GM23338 (cell line): Measurements from ENCODE around the gene ZNF568. TPM values are rescaled to one million over a fixed set of nuclear protein-coding genes. Genes with fewer than 3 reads are reported as not detected.

Experiments used
- ATAC-seq: fragments of 200-7000 bp; cut with Tn5 transposase; 3 replicates; pipeline ENCODE4 v1.9.1; 2020
- DNase-seq: peaks from one replicate; pipeline ENCODE4 v3.0.0-alpha.2; 2015; ENCODE audit warnings: low spot score
- H2AFZ ChIP-seq: fragments of 200-600 bp; sonication (generic); 2 replicates; pipeline ENCODE4 v1.8.0; 2016; ENCODE audit warnings: antibody characterized with exemption, mild to moderate bottlenecking, moderate library complexity
- H3F3A ChIP-seq: fragments of 200-600 bp; sonication (generic); replicated peaks from 2 replicates; pipeline ENCODE4 v1.8.0; 2017; ENCODE audit warnings: antibody characterized with exemption, mixed run types, low read depth
- H3K27ac ChIP-seq: fragments of 200-600 bp; sonication (generic); 2 replicates; pipeline ENCODE4 v1.6.1; 2016; ENCODE audit warnings: low read depth
- H3K27me3 ChIP-seq: fragments of 200-600 bp; sonication (generic); 2 replicates; pipeline ENCODE4 v1.8.0; 2016; ENCODE audit warnings: mild to moderate bottlenecking, mixed run types, moderate library complexity; ENCODE audit not compliant: insufficient read depth
- H3K36me3 ChIP-seq: fragments of 200-600 bp; sonication (generic); 2 replicates; pipeline ENCODE4 v1.8.0; 2016; ENCODE audit warnings: mild to moderate bottlenecking; ENCODE audit not compliant: insufficient read depth
- H3K4me1 ChIP-seq: fragments of 200-600 bp; sonication (generic); 2 replicates; pipeline ENCODE4 v1.8.0; 2016; ENCODE audit warnings: mild to moderate bottlenecking, moderate library complexity; ENCODE audit not compliant: insufficient read depth
- H3K4me2 ChIP-seq: fragments of 200-600 bp; sonication (generic); 2 replicates; pipeline ENCODE4 v1.7.1; 2017; ENCODE audit warnings: mixed run types
- H3K4me3 ChIP-seq: fragments of 200-600 bp; sonication (generic); 2 replicates; pipeline ENCODE4 v1.6.1; 2016; ENCODE audit warnings: mixed run types
- H3K79me2 ChIP-seq: fragments of 200-600 bp; sonication (generic); replicated peaks from 2 replicates; pipeline ENCODE4 v1.8.0; 2017; ENCODE audit warnings: mild to moderate bottlenecking; ENCODE audit not compliant: insufficient read depth
- H3K9me2 ChIP-seq: fragments of 200-600 bp; sonication (generic); 2 replicates; pipeline ENCODE4 v1.8.0; 2017; ENCODE audit not compliant: insufficient read depth
- H4K20me1 ChIP-seq: fragments of 200-600 bp; sonication (generic); replicated peaks from 2 replicates; pipeline ENCODE4 v1.8.0; 2017; ENCODE audit warnings: mild to moderate bottlenecking; ENCODE audit not compliant: insufficient read depth
- H3K27ac Mint-ChIP-seq: 2 replicates; pipeline ENCODE4 v1.8.0; 2020; ENCODE audit warnings: inconsistent platforms, mild to moderate bottlenecking, moderate library complexity, mixed read lengths
- H3K27me3 Mint-ChIP-seq: 3 replicates; pipeline ENCODE4 v1.8.0; 2022; ENCODE audit warnings: low read depth, mild to moderate bottlenecking, moderate library complexity, mixed read lengths, inconsistent platforms; ENCODE audit not compliant: insufficient read depth, poor library complexity
- H3K36me3 Mint-ChIP-seq: 3 replicates; pipeline ENCODE4 v1.8.0; 2021; ENCODE audit warnings: low read depth, mild to moderate bottlenecking, inconsistent platforms, moderate library complexity, mixed read lengths
- H3K4me1 Mint-ChIP-seq: 3 replicates; pipeline ENCODE4 v1.8.0; 2020; ENCODE audit warnings: mild to moderate bottlenecking, inconsistent platforms, mixed read lengths
- H3K4me3 Mint-ChIP-seq: 3 replicates; pipeline ENCODE4 v1.8.0; 2021; ENCODE audit warnings: moderate library complexity, mild to moderate bottlenecking, inconsistent platforms, mixed read lengths
- H3K9me3 Mint-ChIP-seq: 3 replicates; pipeline ENCODE4 v1.8.0; 2020; ENCODE audit warnings: moderate library complexity, mild to moderate bottlenecking, inconsistent platforms, mixed read lengths
- CREB1 ChIP-seq: fragments of 250-450 bp; sonication (Bioruptor Pico); IDR thresholded peaks from 2 replicates; pipeline ENCODE4 v1.5.0; 2020; ENCODE audit warnings: low read depth, mild to moderate bottlenecking, moderate library complexity
- CTCF ChIP-seq, 2 experiments: fragments of 200-600 bp in 1 of 2; sonication (generic) in 1 of 2; conservative IDR thresholded peaks; 2 replicates each; pipeline versions ENCODE4 v1.5.1 to v1.6.1; 2016 to 2017; ENCODE audit warnings: antibody characterized with exemption in 2 of 2, low read depth in 2 of 2, mild to moderate bottlenecking in 2 of 2, moderate library complexity in 1 of 2
- ETS1 ChIP-seq: IDR thresholded peaks from 2 replicates; pipeline ENCODE4 v1.6.1; 2016; ENCODE audit warnings: antibody characterized with exemption
- EZH2 ChIP-seq: fragments of 200-600 bp; sonication (generic); IDR thresholded peaks from one replicate; pipeline ENCODE4 v1.8.0; 2017; ENCODE audit warnings: antibody characterized with exemption, mild to moderate bottlenecking, low read depth; ENCODE audit not compliant: unreplicated experiment
- EZH2phosphoT487 ChIP-seq: fragments of 200-600 bp; sonication (generic); IDR thresholded peaks from one replicate; pipeline ENCODE4 v1.8.1; 2018; ENCODE audit warnings: antibody characterized with exemption; ENCODE audit not compliant: unreplicated experiment
- JUNB ChIP-seq: IDR thresholded peaks from one replicate; pipeline ENCODE4 v1.6.1; 2016; ENCODE audit warnings: antibody characterized with exemption; ENCODE audit not compliant: unreplicated experiment
- NANOG ChIP-seq: IDR thresholded peaks from 2 replicates; pipeline ENCODE4 v1.6.1; 2016; ENCODE audit warnings: antibody characterized with exemption, borderline replicate concordance
- POLR2AphosphoS5 ChIP-seq: IDR thresholded peaks from 2 replicates; pipeline ENCODE4 v1.6.1; 2016; ENCODE audit warnings: antibody characterized with exemption, low read depth
- STAT1 ChIP-seq: IDR thresholded peaks from one replicate; pipeline ENCODE4 v1.6.1; 2016; ENCODE audit warnings: antibody characterized with exemption; ENCODE audit not compliant: unreplicated experiment
- ZNF114 ChIP-seq: fragments of 250-450 bp; sonication (Bioruptor Pico); IDR thresholded peaks from 2 replicates; pipeline ENCODE4 v1.5.0; 2020; ENCODE audit warnings: mild to moderate bottlenecking, moderate library complexity
- ZNF331 ChIP-seq: fragments of 250-450 bp; sonication (Bioruptor Pico); IDR thresholded peaks from 2 replicates; pipeline ENCODE4 v1.5.0; 2020; ENCODE audit warnings: low read depth, mild to moderate bottlenecking, moderate library complexity
- polyA plus RNA-seq: library from polyadenylated mRNA; unstranded; fragments of >200 nt; fragmentation: Nextera tagmentation; extraction: Ambion mirVana; gene quantifications from 2 replicates; pipeline ENCODE4 v1.2.1, GENCODE V29; 2016
- total RNA-seq: library from RNA; depleted of rRNA; stranded (reverse); fragments of >200 nt; shearing (Covaris generic); gene quantifications from 2 replicates; pipeline ENCODE4 v1.2.3, GENCODE V29; 2014
- TF ChIP-seq, protein P1 (sequence below): IDR thresholded peaks from one replicate; pipeline ENCODE4 v1.6.1; 2018; ENCODE audit warnings: antibody characterized with exemption; ENCODE audit not compliant: unreplicated experiment
- TF ChIP-seq, protein P2 (sequence below): fragments of 250-450 bp; sonication (Bioruptor Pico); IDR thresholded peaks from 2 replicates; pipeline ENCODE4 v1.5.0; 2020; ENCODE audit warnings: mild to moderate bottlenecking, moderate library complexity

Gene ZNF568
- total and polyA plus RNA-seq, 2 experiments from 2014 or later = 7.6 to 10.5 TPM

GRCh38 chr19:36876993-36877938, 38.9 kb upstream of the ZNF568 start:
- no peak overlapping the region for H3K4me3 Mint-ChIP-seq
- no peak overlapping the region for H3K27ac Mint-ChIP-seq
- Histone ChIP-seq H3K36me3 (peaks cover 64% of the 10 kb centered on the region), H3K4me3 (no peak overlapping the region; the same call in 1 of the 2 replicates), H3K4me2 (no peak overlapping the region), H3K4me1 (no peaks in the 10 kb centered on the region), H4K20me1 (no peaks in the 10 kb centered on the region), H3F3A (no peaks in the 10 kb centered on the region), H3K27me3 (no peaks in the 10 kb centered on the region), H3K9me2 (no peaks in the 10 kb centered on the region), H2AFZ (no peak overlapping the region), H3K27ac (no peak overlapping the region), H3K79me2 (no peaks in the 10 kb centered on the region)
- ATAC-seq (no peak), DNase-seq (peak; percentile 3)
- peaks cover 79% of the 10 kb centered on the region for H3K36me3 Mint-ChIP-seq
- H3K27me3 Mint-ChIP-seq = peaks cover 2% of the 10 kb centered on the region
- H3K9me3 Mint-ChIP-seq = peaks cover 85% of the 10 kb centered on the region
- no peaks in the 10 kb centered on the region for H3K4me1 Mint-ChIP-seq
- TF ChIP-seq CREB1 = no peak
- no peak for TF ChIP-seq JUNB
- TF ChIP-seq, protein P1, sequence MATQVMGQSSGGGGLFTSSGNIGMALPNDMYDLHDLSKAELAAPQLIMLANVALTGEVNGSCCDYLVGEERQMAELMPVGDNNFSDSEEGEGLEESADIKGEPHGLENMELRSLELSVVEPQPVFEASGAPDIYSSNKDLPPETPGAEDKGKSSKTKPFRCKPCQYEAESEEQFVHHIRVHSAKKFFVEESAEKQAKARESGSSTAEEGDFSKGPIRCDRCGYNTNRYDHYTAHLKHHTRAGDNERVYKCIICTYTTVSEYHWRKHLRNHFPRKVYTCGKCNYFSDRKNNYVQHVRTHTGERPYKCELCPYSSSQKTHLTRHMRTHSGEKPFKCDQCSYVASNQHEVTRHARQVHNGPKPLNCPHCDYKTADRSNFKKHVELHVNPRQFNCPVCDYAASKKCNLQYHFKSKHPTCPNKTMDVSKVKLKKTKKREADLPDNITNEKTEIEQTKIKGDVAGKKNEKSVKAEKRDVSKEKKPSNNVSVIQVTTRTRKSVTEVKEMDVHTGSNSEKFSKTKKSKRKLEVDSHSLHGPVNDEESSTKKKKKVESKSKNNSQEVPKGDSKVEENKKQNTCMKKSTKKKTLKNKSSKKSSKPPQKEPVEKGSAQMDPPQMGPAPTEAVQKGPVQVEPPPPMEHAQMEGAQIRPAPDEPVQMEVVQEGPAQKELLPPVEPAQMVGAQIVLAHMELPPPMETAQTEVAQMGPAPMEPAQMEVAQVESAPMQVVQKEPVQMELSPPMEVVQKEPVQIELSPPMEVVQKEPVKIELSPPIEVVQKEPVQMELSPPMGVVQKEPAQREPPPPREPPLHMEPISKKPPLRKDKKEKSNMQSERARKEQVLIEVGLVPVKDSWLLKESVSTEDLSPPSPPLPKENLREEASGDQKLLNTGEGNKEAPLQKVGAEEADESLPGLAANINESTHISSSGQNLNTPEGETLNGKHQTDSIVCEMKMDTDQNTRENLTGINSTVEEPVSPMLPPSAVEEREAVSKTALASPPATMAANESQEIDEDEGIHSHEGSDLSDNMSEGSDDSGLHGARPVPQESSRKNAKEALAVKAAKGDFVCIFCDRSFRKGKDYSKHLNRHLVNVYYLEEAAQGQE = no peak
- TF ChIP-seq EZH2phosphoT487 = no peak
- no peak for TF ChIP-seq STAT1
- no peak for TF ChIP-seq CTCF (conservative IDR thresholded peaks at IDR 0.05; ENCODE audit: low read depth in 2 of 2)
- TF ChIP-seq ZNF331 (CRISPR knock-in tag) = no peak
- TF ChIP-seq EZH2 = no peak
- TF ChIP-seq NANOG = no peak
- TF ChIP-seq ZNF114 (CRISPR knock-in tag) = no peak
- TF ChIP-seq, protein P2, sequence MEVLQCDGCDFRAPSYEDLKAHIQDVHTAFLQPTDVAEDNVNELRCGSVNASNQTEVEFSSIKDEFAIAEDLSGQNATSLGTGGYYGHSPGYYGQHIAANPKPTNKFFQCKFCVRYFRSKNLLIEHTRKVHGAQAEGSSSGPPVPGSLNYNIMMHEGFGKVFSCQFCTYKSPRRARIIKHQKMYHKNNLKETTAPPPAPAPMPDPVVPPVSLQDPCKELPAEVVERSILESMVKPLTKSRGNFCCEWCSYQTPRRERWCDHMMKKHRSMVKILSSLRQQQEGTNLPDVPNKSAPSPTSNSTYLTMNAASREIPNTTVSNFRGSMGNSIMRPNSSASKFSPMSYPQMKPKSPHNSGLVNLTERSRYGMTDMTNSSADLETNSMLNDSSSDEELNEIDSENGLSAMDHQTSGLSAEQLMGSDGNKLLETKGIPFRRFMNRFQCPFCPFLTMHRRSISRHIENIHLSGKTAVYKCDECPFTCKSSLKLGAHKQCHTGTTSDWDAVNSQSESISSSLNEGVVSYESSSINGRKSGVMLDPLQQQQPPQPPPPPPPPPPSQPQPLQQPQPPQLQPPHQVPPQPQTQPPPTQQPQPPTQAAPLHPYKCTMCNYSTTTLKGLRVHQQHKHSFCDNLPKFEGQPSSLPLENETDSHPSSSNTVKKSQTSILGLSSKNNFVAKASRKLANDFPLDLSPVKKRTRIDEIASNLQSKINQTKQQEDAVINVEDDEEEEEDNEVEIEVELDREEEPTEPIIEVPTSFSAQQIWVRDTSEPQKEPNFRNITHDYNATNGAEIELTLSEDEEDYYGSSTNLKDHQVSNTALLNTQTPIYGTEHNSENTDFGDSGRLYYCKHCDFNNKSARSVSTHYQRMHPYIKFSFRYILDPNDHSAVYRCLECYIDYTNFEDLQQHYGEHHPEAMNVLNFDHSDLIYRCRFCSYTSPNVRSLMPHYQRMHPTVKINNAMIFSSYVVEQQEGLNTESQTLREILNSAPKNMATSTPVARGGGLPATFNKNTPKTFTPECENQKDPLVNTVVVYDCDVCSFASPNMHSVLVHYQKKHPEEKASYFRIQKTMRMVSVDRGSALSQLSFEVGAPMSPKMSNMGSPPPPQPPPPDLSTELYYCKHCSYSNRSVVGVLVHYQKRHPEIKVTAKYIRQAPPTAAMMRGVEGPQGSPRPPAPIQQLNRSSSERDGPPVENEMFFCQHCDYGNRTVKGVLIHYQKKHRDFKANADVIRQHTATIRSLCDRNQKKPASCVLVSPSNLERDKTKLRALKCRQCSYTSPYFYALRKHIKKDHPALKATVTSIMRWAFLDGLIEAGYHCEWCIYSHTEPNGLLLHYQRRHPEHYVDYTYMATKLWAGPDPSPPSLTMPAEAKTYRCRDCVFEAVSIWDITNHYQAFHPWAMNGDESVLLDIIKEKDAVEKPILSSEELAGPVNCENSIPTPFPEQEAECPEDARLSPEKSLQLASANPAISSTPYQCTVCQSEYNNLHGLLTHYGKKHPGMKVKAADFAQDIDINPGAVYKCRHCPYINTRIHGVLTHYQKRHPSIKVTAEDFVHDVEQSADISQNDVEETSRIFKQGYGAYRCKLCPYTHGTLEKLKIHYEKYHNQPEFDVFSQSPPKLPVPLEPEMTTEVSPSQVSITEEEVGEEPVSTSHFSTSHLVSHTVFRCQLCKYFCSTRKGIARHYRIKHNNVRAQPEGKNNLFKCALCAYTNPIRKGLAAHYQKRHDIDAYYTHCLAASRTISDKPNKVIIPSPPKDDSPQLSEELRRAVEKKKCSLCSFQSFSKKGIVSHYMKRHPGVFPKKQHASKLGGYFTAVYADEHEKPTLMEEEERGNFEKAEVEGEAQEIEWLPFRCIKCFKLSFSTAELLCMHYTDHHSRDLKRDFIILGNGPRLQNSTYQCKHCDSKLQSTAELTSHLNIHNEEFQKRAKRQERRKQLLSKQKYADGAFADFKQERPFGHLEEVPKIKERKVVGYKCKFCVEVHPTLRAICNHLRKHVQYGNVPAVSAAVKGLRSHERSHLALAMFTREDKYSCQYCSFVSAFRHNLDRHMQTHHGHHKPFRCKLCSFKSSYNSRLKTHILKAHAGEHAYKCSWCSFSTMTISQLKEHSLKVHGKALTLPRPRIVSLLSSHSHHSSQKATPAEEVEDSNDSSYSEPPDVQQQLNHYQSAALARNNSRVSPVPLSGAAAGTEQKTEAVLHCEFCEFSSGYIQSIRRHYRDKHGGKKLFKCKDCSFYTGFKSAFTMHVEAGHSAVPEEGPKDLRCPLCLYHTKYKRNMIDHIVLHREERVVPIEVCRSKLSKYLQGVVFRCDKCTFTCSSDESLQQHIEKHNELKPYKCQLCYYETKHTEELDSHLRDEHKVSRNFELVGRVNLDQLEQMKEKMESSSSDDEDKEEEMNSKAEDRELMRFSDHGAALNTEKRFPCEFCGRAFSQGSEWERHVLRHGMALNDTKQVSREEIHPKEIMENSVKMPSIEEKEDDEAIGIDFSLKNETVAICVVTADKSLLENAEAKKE (CRISPR knock-in tag) = no peak
- no peak for TF ChIP-seq ETS1
- TF ChIP-seq POLR2AphosphoS5 = no peak
